Mesodermal cell (in vitro differentiated cells): ENCODE results near the gene ADAMTSL2.

Source experiments
- H3K27ac ChIP-seq: 2 replicates; pipeline ENCODE4 v1.7.0; 2013; ENCODE audit warnings: mild to moderate bottlenecking, low read depth, low read length, moderate library complexity; ENCODE audit not compliant: severe bottlenecking
- H3K36me3 ChIP-seq: 2 replicates; pipeline ENCODE4 v1.7.1; 2013; ENCODE audit warnings: mild to moderate bottlenecking, low read length, moderate library complexity; ENCODE audit not compliant: control insufficient read depth, insufficient read depth
- H3K4me1 ChIP-seq: one replicate; pipeline ENCODE4 v1.7.1; 2013; ENCODE audit warnings: mild to moderate bottlenecking, low read length; ENCODE audit not compliant: insufficient read depth, control insufficient read depth, poor library complexity, severe bottlenecking
- H3K4me3 ChIP-seq: 2 replicates; pipeline ENCODE4 v1.7.0; 2013; ENCODE audit warnings: low read length, control low read depth, mild to moderate bottlenecking; ENCODE audit not compliant: insufficient read depth, poor library complexity, severe bottlenecking; ENCODE audit errors: extremely low read depth
- H3K9me3 ChIP-seq: 2 replicates; pipeline ENCODE4 v1.7.1; 2013; ENCODE audit warnings: mild to moderate bottlenecking, low read length, moderate library complexity; ENCODE audit not compliant: control insufficient read depth
- WGBS, 2 experiments: methylation state at CpG; one replicate each; pipeline ENCODE4 v1.1.5; 2013; ENCODE audit warnings: missing lambda C conversion rate in 2 of 2; ENCODE audit not compliant: insufficient coverage in 2 of 2; 5-methylcytosine and 5-hydroxymethylcytosine counted together

The ADAMTSL2 gene

DNA sequence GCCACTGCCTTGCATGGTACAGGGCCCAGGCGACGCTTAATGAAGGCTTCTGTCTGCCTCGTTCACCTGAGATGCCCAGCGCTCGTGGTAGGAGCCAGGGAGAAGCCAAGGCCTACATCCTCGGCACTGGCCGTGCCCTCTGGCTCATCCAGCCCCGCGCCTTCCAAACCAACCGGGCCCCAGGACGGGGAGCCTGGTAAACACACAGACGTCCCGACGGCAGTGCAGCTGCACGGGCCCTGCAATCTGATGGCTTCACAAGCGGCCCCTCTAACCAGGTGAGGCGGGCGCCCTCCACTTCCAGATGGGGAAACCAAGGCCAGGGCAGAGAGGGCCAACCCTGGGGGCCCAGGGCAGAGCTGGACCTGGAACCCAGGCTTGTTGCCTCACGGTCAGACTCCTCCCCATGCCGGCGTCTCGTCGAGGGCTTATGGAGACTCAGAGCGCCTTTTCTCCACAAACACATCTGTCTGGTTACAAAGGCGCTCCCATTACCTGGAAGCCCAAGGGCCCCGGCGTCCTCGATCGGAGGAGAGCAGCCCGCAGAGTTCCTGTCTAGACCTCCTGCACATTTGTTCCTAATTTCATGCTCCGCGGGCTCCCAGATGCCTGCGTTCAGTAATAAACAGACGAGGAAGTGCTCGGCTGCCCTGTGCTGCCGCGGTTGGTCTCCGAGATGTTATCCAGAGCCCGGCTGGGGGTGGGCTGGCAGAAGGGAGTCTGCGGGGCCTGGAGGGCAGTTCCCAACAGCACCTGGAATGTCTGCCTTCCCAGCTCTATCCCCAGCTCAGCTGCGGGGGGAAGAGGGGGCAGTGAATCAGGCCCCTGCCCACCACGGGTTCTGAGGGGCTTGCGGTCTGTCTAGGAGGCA lies 51.2 kb downstream of the ADAMTSL2 start:
- 76 to 84% methylated on average over 34 to 42 of the region's 43 CpGs for WGBS, 2 experiments
- no peak overlapping the region for H3K4me3 ChIP-seq
- no peaks in the 10 kb centered on the region for H3K36me3 ChIP-seq
- H3K27ac ChIP-seq, result peak overlapping the region; percentile 37
- peaks cover 6% of the 10 kb centered on the region for H3K9me3 ChIP-seq
- H3K4me1 ChIP-seq, result peaks cover 50% of the 10 kb centered on the region

DNA sequence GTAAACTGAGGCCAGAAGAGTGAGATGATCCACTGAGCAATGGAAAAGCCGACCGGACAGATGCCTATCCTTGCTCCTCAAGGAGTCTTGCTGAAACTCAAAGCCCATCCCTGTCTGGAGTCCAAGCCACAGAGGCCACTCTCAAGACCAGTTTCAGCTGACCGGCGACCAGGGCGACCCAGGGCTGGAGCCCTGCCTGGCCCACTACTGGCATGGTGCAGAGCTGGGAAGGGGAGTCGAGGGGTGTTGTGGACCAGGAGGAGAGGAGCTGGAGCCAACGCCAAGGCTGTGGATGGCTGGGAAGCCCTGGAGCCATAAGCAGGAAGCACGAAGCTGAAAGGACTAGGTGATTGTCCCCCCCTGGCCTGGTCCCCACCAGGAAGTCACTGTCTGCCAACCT lies 52.5 kb downstream of the ADAMTSL2 start:
- H3K4me3 ChIP-seq, result no peak overlapping the region
- peaks cover 42% of the 10 kb centered on the region for H3K4me1 ChIP-seq
- H3K27ac ChIP-seq, result no peak overlapping the region
- no peaks in the 10 kb centered on the region for H3K36me3 ChIP-seq
- H3K9me3 ChIP-seq, result peaks cover 6% of the 10 kb centered on the region
- 92% methylated on average over 7 to 8 of the region's 8 CpGs for WGBS, 2 experiments

DNA sequence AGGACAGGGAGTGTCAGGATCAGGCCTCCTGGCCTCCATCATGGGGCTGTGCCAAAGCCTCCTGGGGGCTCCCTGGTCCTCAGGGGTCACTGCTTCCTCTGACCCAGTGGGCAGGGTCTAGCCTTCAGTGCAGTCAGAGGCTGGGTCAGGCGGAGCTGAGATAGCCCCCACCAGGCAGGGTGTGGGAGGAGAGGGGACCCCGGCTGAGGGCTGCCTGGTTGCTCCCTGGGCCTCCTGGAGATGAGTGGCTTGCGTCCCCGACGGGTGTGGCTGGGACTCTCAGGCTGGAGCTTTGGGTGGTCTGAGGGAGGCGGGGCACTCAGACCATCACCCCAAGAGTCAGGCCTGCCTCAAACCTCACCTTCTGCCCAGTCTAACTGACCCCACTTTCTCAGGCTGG lies 53.0 kb downstream of the ADAMTSL2 start:
- no peaks in the 10 kb centered on the region for H3K36me3 ChIP-seq

DNA sequence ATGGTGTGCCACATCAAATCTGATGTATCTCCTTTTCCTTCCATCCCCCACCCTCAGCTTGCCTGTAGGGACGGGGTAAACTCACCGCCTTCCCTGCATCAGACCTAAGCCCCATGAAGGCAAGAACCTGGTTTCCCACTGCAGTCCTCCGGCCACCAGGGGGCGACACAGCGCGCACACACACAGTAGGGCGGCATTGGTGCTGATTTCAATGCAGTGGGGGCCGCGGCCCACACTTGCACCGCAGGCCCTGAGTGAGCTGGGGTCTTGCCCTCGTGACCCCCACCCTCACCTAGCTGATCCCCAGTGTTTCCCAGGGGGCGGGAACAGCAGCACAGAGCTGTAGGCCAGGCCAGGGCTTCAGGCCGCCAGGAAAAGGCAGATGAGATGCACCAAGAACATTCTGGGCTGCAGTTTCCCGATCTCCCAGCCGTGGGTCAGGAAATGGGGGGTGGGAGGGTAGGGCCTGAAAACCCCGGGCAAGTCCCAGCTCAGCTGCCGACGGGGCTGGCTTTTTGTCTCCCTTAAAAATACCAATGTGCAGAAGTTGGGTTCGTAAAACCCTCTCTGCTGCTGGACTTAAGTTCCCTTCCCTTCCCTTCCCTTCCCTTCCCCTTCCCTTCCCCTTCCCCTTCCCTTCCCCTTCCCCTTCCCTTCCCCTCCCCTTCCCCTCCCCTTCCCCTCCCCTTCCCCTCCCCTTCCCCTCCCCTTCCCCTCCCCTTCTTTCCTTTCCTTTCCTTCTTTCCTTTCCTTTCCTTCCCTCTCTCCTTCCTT lies 55.1 kb downstream of the ADAMTSL2 start:
- 50 to 57% methylated on average over 9 to 12 of the region's 19 CpGs for WGBS, 2 experiments
- peaks cover 6% of the 10 kb centered on the region for H3K9me3 ChIP-seq

More for the DNA sequence above, 53.0 kb downstream of the ADAMTSL2 start:
- 100% methylated on average over 2 to 3 of the region's 6 CpGs for WGBS, 2 experiments
- H3K4me1 ChIP-seq, result peaks cover 38% of the 10 kb centered on the region
- H3K4me3 ChIP-seq, result no peak overlapping the region
- H3K27ac ChIP-seq, result no peak overlapping the region
- H3K9me3 ChIP-seq, result peaks cover 6% of the 10 kb centered on the region

DNA sequence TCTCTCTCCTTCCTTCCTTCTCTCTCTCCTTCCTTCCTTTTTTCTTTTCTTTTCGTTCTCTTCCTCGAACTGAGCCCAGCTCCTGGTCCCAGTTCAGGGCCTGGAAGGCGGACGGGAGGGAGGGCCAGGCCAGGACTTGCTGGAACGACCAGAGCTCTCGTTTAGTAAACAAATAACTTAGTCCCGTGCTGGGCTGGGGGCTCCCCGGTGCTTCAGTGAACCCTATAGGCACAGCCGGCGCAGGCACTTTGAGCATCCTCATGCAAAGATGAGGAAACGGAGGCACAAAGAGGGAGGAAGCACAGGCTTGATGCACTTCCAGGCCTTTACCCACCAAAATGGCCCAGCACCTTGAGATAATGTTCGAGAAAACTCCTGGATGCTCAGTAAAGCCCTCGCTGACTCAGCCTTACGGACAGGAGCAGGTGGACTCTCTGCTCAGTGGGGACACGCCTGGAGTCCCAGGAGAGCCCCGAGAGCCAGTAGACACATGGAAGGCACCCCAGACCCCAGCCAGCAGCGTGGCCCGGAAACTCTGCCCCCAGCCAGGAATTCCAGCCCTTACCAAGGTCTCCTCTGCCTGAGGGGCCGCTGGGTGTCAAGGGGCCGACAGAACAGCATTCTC lies 55.8 kb downstream of the ADAMTSL2 start:
- 81 to 85% methylated on average over 17 to 18 of the region's 20 CpGs for WGBS, 2 experiments
- H3K4me1 ChIP-seq, result peaks cover 15% of the 10 kb centered on the region
- H3K9me3 ChIP-seq, result peaks cover 6% of the 10 kb centered on the region
- no peak overlapping the region for H3K4me3 ChIP-seq
- H3K36me3 ChIP-seq, result no peaks in the 10 kb centered on the region
- no peak overlapping the region for H3K27ac ChIP-seq

More for the DNA sequence above, 55.1 kb downstream of the ADAMTSL2 start:
- H3K4me1 ChIP-seq, result peaks cover 22% of the 10 kb centered on the region
- H3K4me3 ChIP-seq, result no peak overlapping the region
- H3K27ac ChIP-seq, result no peak overlapping the region
- no peaks in the 10 kb centered on the region for H3K36me3 ChIP-seq

DNA sequence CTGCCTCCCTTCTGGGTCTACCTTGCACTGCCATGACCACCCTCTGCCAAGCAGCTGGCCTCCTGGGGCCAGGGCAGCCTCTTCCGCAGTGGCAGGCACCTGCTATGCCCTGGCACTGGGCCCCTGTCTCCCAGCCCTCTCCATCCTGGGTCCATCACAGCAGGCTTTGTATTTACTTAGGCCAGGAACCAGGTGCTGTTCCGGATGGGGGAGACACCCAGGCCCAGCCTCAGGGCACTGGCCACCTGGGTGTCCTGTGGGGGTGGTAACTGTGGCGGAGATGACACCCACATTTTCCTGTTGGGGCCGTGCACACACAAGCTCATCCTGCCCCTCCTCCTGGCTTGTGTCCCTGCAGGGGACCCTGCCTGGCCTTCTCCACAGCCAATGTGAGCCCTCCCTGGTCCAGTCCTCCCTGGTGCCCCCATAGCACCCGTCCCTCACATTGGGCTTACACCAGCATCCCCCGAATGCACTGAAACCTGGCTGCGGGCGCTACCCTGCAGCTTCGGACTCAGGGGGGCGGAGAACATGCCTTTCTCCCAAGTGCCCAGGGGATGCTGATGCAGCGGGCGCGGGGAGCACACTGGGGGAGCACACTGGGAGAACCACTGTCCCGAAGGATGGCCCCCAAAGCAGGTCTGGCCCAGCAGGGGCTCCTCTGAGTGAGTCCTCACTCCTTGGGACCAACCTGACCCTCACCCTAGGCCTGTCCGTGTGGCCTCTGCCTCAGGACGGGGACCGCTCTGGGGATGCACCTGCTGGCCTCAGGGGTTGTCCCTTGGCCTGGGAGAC lies 56.8 kb downstream of the ADAMTSL2 start:
- no peaks in the 10 kb centered on the region for H3K36me3 ChIP-seq
- peaks cover 5% of the 10 kb centered on the region for H3K4me1 ChIP-seq
- 93 to 96% methylated on average over 16 to 17 of the region's 17 CpGs for WGBS, 2 experiments
- peaks cover 8% of the 10 kb centered on the region for H3K9me3 ChIP-seq
- no peak overlapping the region for H3K4me3 ChIP-seq
- H3K27ac ChIP-seq, result no peak overlapping the region

DNA sequence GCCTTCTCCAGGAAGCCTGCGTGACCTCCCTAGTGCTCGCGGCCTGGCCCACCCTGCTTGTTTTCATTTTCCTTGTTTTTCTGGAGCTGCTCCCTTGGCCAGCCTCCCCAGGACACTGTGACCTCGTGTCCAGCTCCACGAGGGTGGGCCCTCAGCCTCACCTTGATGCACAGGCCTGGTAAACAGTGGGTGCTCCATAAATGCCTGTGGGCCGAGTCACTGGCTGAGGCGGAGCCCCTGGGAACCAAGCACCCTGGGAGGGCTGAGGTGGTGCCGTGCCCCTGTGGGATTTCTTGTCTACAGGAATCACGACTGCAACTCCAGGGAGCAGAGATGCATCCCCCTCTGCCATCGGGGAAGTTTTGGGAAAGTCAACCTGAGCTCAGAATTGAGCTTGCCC lies 57.5 kb downstream of the ADAMTSL2 start:
- WGBS, 2 experiments, result 77 to 79% methylated on average over 10 of the region's 10 CpGs

DNA sequence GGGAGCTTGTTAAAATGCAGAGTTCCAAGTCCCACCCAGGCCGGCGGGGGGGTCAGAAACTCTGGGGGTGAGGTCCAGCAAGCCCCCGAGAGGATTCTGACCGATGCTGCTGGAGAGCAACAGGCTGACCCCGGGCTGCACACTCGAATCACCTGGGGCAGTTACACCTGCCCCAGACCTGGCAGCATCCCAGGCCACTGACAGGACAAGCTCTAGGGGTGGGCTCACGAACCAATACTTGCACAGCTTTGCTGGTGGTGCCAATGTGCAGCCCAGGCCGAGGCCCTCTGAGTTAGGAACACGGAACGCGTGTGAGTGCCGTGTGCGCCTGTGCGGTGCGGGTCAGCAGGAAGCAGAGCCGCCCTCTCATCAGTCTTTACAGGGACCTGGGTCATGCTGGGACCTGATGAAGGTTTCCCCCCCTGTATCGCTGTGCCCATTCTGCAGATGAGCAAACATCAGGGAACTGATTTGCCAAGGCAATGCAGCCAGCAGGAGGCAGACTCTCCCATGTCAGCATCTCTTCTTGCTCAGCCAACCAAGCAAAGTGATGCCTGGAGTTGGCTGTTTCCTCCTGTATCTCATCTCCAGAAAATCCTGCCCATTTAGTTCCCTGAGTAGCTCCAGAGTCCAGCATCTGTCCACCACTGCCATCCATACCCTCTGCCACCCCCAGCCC lies 58.4 kb downstream of the ADAMTSL2 start:
- 83 to 91% methylated on average over 14 to 17 of the region's 17 CpGs for WGBS, 2 experiments
- no peak overlapping the region for H3K4me3 ChIP-seq

More for the DNA sequence above, 57.5 kb downstream of the ADAMTSL2 start:
- Histone ChIP-seq H3K27ac (no peak overlapping the region), H3K9me3 (peaks cover 14% of the 10 kb centered on the region), H3K36me3 (no peaks in the 10 kb centered on the region), H3K4me3 (no peak overlapping the region), H3K4me1 (peaks cover 3% of the 10 kb centered on the region)

DNA sequence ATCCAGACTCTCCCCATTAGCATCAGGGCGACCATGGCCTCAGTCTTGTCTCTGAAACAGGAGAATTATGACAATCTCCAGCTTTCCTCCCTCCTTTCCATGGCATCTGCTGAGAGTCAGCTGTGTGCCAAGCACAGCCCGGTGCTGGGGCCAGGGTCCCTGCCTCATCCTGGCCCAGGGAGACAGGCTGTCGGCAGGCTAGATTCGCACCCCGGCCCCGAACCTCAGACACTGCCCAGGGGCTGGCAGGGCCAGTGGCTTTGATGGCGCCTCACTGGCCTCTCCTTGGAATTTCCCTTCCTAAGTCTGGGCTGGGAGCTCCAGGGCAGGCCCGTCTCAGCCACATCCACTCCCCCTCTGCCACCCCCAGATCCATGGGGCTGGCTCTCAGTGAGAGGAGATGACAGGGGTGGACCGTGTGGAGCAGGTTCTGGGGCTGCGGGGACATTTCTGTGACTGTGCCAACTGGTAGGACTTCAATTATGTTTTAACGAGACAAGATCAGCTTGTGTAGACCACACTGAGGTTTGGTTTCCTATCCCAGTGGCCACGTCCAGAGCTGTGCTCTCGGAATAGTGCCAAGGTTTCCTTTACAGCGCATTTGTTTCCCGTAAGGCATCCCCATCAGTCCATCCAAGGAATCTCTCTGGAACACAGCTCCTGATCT lies 59.2 kb downstream of the ADAMTSL2 start:
- peaks cover 23% of the 10 kb centered on the region for H3K9me3 ChIP-seq
- H3K36me3 ChIP-seq, result no peaks in the 10 kb centered on the region
- H3K4me1 ChIP-seq, result peaks cover 3% of the 10 kb centered on the region
- WGBS, 2 experiments, result 87 to 95% methylated on average over 11 to 14 of the region's 15 CpGs
- no peak overlapping the region for H3K27ac ChIP-seq
- H3K4me3 ChIP-seq, result no peak overlapping the region

More for the DNA sequence above, 58.4 kb downstream of the ADAMTSL2 start:
- Histone ChIP-seq H3K27ac (no peak overlapping the region), H3K4me1 (peaks cover 3% of the 10 kb centered on the region), H3K36me3 (no peaks in the 10 kb centered on the region), H3K9me3 (peaks cover 23% of the 10 kb centered on the region)
